K562 (cell line): ENCODE results near the gene LILRB3. TPM values are rescaled to one million over a fixed set of nuclear protein-coding genes. Genes with fewer than 3 reads are reported as not detected.

Source experiments
- ATAC-seq: fragments of 200-7000 bp; cut with Tn5 transposase; 3 replicates; pipeline ENCODE4 v1.9.1; 2020; ENCODE audit warnings: moderate library complexity
- BruUV-seq: library from RNA; stranded (reverse); fragments of 400-500 nt; replicated peaks from 2 replicates; lab custom pipeline; 2021; lab: Mats Ljungman, UMichigan
- CTCF ChIA-PET: fragments of 300-600 bp; formaldehyde crosslinking; extraction: SDS; loops from one replicate; lab custom pipeline; 2021; ENCODE audit warnings: low intra/inter-chr PET ratio; lab: Yijun Ruan, JAX
- POLR2A ChIA-PET: fragments of 300-600, 350-650 bp; sonication (Branson Sonifier 250); formaldehyde crosslinking; extraction: SDS; loops from one replicate; lab custom pipeline; 2021; ENCODE audit warnings: antibody characterized with exemption, inconsistent platforms; lab: Yijun Ruan, JAX
- DNase-seq, 4 experiments: peaks; one replicate each; pipeline versions ENCODE4 v3.0.0 to v3.0.0-alpha.2; 2011 to 2018; ENCODE audit warnings: low spot score in 3 of 4, mixed read lengths in 3 of 4; ENCODE audit errors: extremely low read depth in 1 of 4
- FAIRE-seq: peaks from 2 replicates; lab custom pipeline; 2011; peaks lifted over from hg19 to GRCh38; lab: Jason Lieb, UNC
- H2AFZ ChIP-seq: 2 replicates; pipeline ENCODE4 v1.6.0; 2011; ENCODE audit warnings: low read depth, low read length, control low read depth, inconsistent platforms
- H3K27ac ChIP-seq: fragments of 200-600 bp; 3 replicates; pipeline ENCODE4 v1.8.0; 2011; ENCODE audit warnings: low read depth, mild to moderate bottlenecking, control low read depth, inconsistent platforms, low read length, moderate library complexity, mixed read lengths; ENCODE audit errors: extremely low read depth
- H3K27me3 ChIP-seq, 2 experiments: fragments of 300-600 bp in 1 of 2; 2 replicates in 1 of 2; 3 replicates in 1 of 2; pipeline versions ENCODE4 v1.6.0 to v1.8.0; 2011; ENCODE audit warnings: inconsistent platforms in 2 of 2, low read length in 2 of 2, mild to moderate bottlenecking in 1 of 2, mixed read lengths in 1 of 2, moderate library complexity in 1 of 2; ENCODE audit not compliant: control insufficient read depth in 2 of 2, insufficient read depth in 2 of 2
- H3K36me3 ChIP-seq: fragments of 300-600 bp; 3 replicates; pipeline ENCODE4 v1.8.0; 2011; ENCODE audit warnings: mild to moderate bottlenecking, low read length, inconsistent platforms; ENCODE audit not compliant: control insufficient read depth, insufficient read depth
- H3K4me1 ChIP-seq, 2 experiments: fragments of 200-600 bp in 1 of 2; replicated peaks in 1 of 2; 2 replicates in 1 of 2; 3 replicates in 1 of 2; pipeline versions ENCODE4 v1.5.1 to v1.8.0; 2011; ENCODE audit warnings: inconsistent platforms in 2 of 2, low read length in 2 of 2, mild to moderate bottlenecking in 1 of 2, mixed read lengths in 1 of 2, moderate library complexity in 1 of 2; ENCODE audit not compliant: control insufficient read depth in 2 of 2, insufficient read depth in 2 of 2
- H3K4me2 ChIP-seq: 2 replicates; pipeline ENCODE4 v1.6.1; 2011; ENCODE audit warnings: low read length, control low read depth, inconsistent platforms, mixed read lengths; ENCODE audit not compliant: insufficient read depth
- H3K4me3 ChIP-seq: fragments of 200-600 bp; sonication (generic), shearing (Covaris generic); 2 replicates; pipeline ENCODE4 v1.5.1; 2016; ENCODE audit warnings: control low read depth, inconsistent platforms
- H3K79me2 ChIP-seq: fragments of 200-600 bp; 3 replicates; pipeline ENCODE4 v1.8.0; 2011; ENCODE audit warnings: low read length, inconsistent platforms; ENCODE audit not compliant: control insufficient read depth, insufficient read depth
- H3K9ac ChIP-seq, 2 experiments: 2 replicates each; pipeline versions ENCODE4 v1.6.0 to v1.6.1; 2011; ENCODE audit warnings: low read depth in 2 of 2, low read length in 2 of 2, control low read depth in 1 of 2, inconsistent platforms in 1 of 2, mild to moderate bottlenecking in 1 of 2, mixed read lengths in 1 of 2; ENCODE audit not compliant: insufficient read depth in 1 of 2
- H3K9me1 ChIP-seq: one replicate; pipeline ENCODE4 v1.6.0; 2011; ENCODE audit warnings: inconsistent platforms, mild to moderate bottlenecking, low read length, moderate library complexity; ENCODE audit not compliant: control insufficient read depth, insufficient read depth
- H3K9me3 ChIP-seq: replicated peaks from 2 replicates; pipeline ENCODE4 v1.5.1; 2011; ENCODE audit warnings: low read depth, low read length, inconsistent platforms; ENCODE audit not compliant: control insufficient read depth, insufficient read depth
- H4K20me1 ChIP-seq: replicated peaks from 2 replicates; pipeline ENCODE4 v1.6.1; 2011; ENCODE audit warnings: low read length, inconsistent platforms, mixed read lengths; ENCODE audit not compliant: control insufficient read depth, insufficient read depth
- ATF1 ChIP-seq, 2 experiments: fragments of 450-650 bp in 1 of 2; IDR thresholded peaks; 2 replicates each; pipeline ENCODE4 v1.6.1; 2016; ENCODE audit warnings: missing compliant biosample characterization in 1 of 2, missing genetic modification characterization in 1 of 2
- GATAD2A ChIP-seq: fragments of 450-650 bp; IDR thresholded peaks from 2 replicates; pipeline ENCODE4 v1.6.1; 2017
- MCM7 ChIP-seq, 2 experiments: fragments of 450-650 bp; IDR thresholded peaks; 2 replicates each; pipeline ENCODE4 v1.6.1; 2016 to 2018
- MTA2 ChIP-seq: fragments of 450-650 bp; IDR thresholded peaks from 2 replicates; pipeline ENCODE4 v1.6.1; 2016; ENCODE audit warnings: low read depth
- TGIF2 ChIP-seq: sonication (generic); formaldehyde crosslinking; IDR thresholded peaks from 2 replicates; pipeline ENCODE4 v1.8.1; 2022; ENCODE audit warnings: mild to moderate bottlenecking, missing genetic modification reagents, moderate library complexity
- ZNF140 ChIP-seq: fragments of 250-450 bp; sonication (Bioruptor Pico); IDR thresholded peaks from 2 replicates; pipeline ENCODE4 v1.8.0; 2021; ENCODE audit warnings: moderate library complexity, mild to moderate bottlenecking, inconsistent platforms
- ZNF583 ChIP-seq: fragments of 250-450 bp; sonication (Bioruptor Pico); IDR thresholded peaks from 2 replicates; pipeline ENCODE4 v1.4.0; 2020
- ZNF696 ChIP-seq: fragments of 250-450 bp; sonication (Bioruptor Pico); conservative IDR thresholded peaks from 2 replicates; pipeline ENCODE4 v1.4.0; 2020; ENCODE audit warnings: mild to moderate bottlenecking, moderate library complexity
- WGBS: fragments of 100-300 bp; shearing (Covaris generic); methylation state at CpG from one replicate; pipeline ENCODE4 v1.1.6; 2016; ENCODE audit warnings: low coverage, mixed read lengths; ENCODE audit not compliant: insufficient coverage; ENCODE audit errors: missing lambda C conversion rate; 5-methylcytosine and 5-hydroxymethylcytosine counted together
- in situ Hi-C: fragments of 300-500 bp; cut with MboI; formaldehyde crosslinking; loops from 4 replicates; pipeline ENCODE4 v1.15.0; 2018; ENCODE audit warnings: inconsistent platforms, mixed read lengths
- intact Hi-C: fragments of 100-400 bp; cut with micrococcal nuclease; formaldehyde crosslinking; loops from 2 replicates; pipeline ENCODE4 v1.14.2; 2022
- polyA plus RNA-seq, 8 experiments: library from polyadenylated mRNA; depleted of rRNA in 4 of 8; stranded (reverse) in 5 of 8; unstranded in 3 of 8; fragments of >200 nt; fragmentation: Nextera tagmentation in 2 of 8; fragmentation: Illumina TruSeq in 1 of 8; extraction: Ambion mirVana in 2 of 8; extraction: Trizol in 1 of 8; gene quantifications; 2 replicates each; pipeline versions ENCODE4 v1.2.1 to v1.2.3, GENCODE V29; 2011 to 2014; ENCODE audit warnings: inconsistent platforms in 1 of 8, missing spikeins in 1 of 8
- total RNA-seq, 7 experiments: library from RNA; depleted of rRNA in 6 of 7; stranded (reverse); fragments of >200 nt in 6 of 7; fragmentation: Illumina TruSeq in 2 of 7; extraction: Trizol in 2 of 7; gene quantifications; 2 replicates each; pipeline versions ENCODE4 v1.2.1 to v1.2.3, GENCODE V29; 2011 to 2021; ENCODE audit warnings: low replicate concordance in 1 of 7
- TF ChIP-seq, protein P1 (sequence below), 2 experiments: fragments of 450-650 bp; formaldehyde crosslinking in 1 of 2; IDR thresholded peaks; 2 replicates each; pipeline versions ENCODE4 v1.4.0 to v1.6.1; 2014 to 2020; ENCODE audit warnings: mild to moderate bottlenecking in 2 of 2, borderline replicate concordance in 1 of 2, low read depth in 1 of 2
- TF ChIP-seq, protein P2 (sequence below), 2 experiments: IDR thresholded peaks; 2 replicates each; pipeline ENCODE4 v1.6.1; 2012; ENCODE audit warnings: improper control_type of control experiment in 2 of 2, low read depth in 2 of 2, low read length in 2 of 2, borderline replicate concordance in 1 of 2

Gene LILRB3
- total and polyA plus RNA-seq, 9 of the 15 experiments (the other 6 are each of a cell fraction or from before 2014, with no cell fraction given): 0.01 to 0.09 TPM; not detected in 7

DNA sequence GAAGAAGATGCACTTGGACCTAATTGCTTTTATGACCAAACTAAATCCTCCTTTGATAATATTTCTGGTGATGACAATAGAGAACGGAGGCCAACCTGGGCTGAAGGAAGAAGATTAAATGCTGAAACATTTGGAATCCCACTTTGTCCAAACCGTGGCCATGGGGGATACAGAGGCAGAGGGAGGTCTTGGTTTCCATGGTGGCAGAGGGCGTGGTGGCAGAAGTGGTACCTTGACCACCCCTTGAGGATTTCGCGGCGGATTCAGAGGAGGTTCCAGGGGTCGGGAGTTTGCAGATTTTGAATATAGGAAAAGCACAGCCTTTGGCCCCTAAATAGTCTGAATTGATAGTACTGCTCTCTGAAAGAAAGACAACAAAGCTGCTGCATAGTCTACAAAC, 7.2 kb upstream of the LILRB3 start:
- ATAC-seq (no peak), DNase-seq (no peak), FAIRE-seq (no peak)
- H3K9me3 ChIP-seq: no peaks in the 10 kb centered on the region
- H3K79me2 ChIP-seq: no peaks in the 10 kb centered on the region
- in situ Hi-C loops (no loop called here), intact Hi-C loops (loop anchor here (2.0 to 5.0 kb wide), 3 partner anchors 19 to 61 kb away; partner anchors contain the start of gene MBOAT7)
- H3K4me1 ChIP-seq: peaks cover 4 to 6% of the 10 kb centered on the region in 2 experiments; a peak in 4 of 5 replicates
- no peaks in the 10 kb centered on the region for H3K36me3 ChIP-seq
- POLR2A ChIA-PET: interaction anchor here (1.2 to 1.6 kb wide), 2 partner anchors 10 to 19 kb away, joined by 4 to 5 read pairs; no protein-coding TSS in a partner anchor
- H3K4me3 ChIP-seq: no peak overlapping the region
- H4K20me1 ChIP-seq: no peaks in the 10 kb centered on the region
- H3K9me1 ChIP-seq: no peaks in the 10 kb centered on the region
- H2AFZ ChIP-seq: no peak overlapping the region
- H3K27ac ChIP-seq: no peak overlapping the region
- CTCF ChIA-PET: interaction anchor here (3.3 kb wide), 1 partner anchor 61 kb away, joined by 37 read pairs; no protein-coding TSS in a partner anchor
- H3K4me2 ChIP-seq: no peak overlapping the region
- H3K9ac ChIP-seq: no peak overlapping the region
- BruUV-seq: no TSS peak
- WGBS: 37% methylated on average over 7 of the region's 7 CpGs
- H3K27me3 ChIP-seq: peaks cover 12 to 25% of the 10 kb centered on the region in 2 experiments
- TF ChIP-seq MTA2: no peak
- TF ChIP-seq ZNF140: no peak
- TF ChIP-seq, protein P1, sequence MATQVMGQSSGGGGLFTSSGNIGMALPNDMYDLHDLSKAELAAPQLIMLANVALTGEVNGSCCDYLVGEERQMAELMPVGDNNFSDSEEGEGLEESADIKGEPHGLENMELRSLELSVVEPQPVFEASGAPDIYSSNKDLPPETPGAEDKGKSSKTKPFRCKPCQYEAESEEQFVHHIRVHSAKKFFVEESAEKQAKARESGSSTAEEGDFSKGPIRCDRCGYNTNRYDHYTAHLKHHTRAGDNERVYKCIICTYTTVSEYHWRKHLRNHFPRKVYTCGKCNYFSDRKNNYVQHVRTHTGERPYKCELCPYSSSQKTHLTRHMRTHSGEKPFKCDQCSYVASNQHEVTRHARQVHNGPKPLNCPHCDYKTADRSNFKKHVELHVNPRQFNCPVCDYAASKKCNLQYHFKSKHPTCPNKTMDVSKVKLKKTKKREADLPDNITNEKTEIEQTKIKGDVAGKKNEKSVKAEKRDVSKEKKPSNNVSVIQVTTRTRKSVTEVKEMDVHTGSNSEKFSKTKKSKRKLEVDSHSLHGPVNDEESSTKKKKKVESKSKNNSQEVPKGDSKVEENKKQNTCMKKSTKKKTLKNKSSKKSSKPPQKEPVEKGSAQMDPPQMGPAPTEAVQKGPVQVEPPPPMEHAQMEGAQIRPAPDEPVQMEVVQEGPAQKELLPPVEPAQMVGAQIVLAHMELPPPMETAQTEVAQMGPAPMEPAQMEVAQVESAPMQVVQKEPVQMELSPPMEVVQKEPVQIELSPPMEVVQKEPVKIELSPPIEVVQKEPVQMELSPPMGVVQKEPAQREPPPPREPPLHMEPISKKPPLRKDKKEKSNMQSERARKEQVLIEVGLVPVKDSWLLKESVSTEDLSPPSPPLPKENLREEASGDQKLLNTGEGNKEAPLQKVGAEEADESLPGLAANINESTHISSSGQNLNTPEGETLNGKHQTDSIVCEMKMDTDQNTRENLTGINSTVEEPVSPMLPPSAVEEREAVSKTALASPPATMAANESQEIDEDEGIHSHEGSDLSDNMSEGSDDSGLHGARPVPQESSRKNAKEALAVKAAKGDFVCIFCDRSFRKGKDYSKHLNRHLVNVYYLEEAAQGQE (IDR thresholded peaks at IDR 0.05; ENCODE audit: borderline replicate concordance): no peak
- TF ChIP-seq, protein P1 (CRISPR knock-in tag; IDR thresholded peaks at IDR 0.05; ENCODE audit: low read depth): no peak
- TF ChIP-seq ATF1 (CRISPR knock-in tag; IDR thresholded peaks at IDR 0.05): no peak
- TF ChIP-seq ATF1 (tag; IDR thresholded peaks at IDR 0.05): no peak
- no peak for TF ChIP-seq TGIF2 (CRISPR knock-in tag)
- TF ChIP-seq, protein P2, sequence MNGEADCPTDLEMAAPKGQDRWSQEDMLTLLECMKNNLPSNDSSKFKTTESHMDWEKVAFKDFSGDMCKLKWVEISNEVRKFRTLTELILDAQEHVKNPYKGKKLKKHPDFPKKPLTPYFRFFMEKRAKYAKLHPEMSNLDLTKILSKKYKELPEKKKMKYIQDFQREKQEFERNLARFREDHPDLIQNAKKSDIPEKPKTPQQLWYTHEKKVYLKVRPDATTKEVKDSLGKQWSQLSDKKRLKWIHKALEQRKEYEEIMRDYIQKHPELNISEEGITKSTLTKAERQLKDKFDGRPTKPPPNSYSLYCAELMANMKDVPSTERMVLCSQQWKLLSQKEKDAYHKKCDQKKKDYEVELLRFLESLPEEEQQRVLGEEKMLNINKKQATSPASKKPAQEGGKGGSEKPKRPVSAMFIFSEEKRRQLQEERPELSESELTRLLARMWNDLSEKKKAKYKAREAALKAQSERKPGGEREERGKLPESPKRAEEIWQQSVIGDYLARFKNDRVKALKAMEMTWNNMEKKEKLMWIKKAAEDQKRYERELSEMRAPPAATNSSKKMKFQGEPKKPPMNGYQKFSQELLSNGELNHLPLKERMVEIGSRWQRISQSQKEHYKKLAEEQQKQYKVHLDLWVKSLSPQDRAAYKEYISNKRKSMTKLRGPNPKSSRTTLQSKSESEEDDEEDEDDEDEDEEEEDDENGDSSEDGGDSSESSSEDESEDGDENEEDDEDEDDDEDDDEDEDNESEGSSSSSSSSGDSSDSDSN (IDR thresholded peaks at IDR 0.05; ENCODE audit: borderline replicate concordance in 1 of 2, low read depth in 2 of 2, low read length in 2 of 2): no peak
- TF ChIP-seq ZNF583 (CRISPR knock-in tag): no peak
- TF ChIP-seq MCM7 (IDR thresholded peaks at IDR 0.05): no peak
- no peak for TF ChIP-seq GATAD2A
- TF ChIP-seq ZNF696 (CRISPR knock-in tag): no peak
